HG02798 (cell line): ENCODE results near the gene COL11A1.
"Not testable (repeated sequence)": the region's sequence is repeated elsewhere in the genome, so short reads cannot be mapped to it uniquely, and the experiment has no call there.

ENCODE experiments used
- ATAC-seq: cut with Tn5 transposase; IDR thresholded peaks from one replicate; pipeline ENCODE4 v1.9.1; 2021; ENCODE audit warnings: mild to moderate bottlenecking; ENCODE audit not compliant: unreplicated experiment, poor library complexity

COL11A1 gene

DNA sequence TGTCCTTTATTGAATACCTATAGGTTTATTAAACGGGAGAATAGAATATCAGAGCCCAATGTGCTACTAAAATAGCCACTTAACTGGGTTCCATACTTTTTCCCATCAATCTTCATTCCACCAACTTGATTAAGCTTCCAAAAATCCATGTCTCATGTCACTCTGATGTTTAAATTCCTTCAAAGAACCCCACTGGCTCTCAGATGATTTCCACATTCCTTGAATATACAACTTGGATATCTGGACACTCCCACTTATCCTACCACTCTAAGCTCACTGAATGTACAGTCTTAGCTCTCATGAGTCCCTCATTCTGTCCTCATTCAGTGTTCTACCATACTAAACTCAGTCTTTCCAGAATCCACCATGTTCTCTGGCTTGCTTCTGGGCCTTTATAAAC, 21.1 kb downstream of the COL11A1 start:
- ATAC-seq: no peak

DNA sequence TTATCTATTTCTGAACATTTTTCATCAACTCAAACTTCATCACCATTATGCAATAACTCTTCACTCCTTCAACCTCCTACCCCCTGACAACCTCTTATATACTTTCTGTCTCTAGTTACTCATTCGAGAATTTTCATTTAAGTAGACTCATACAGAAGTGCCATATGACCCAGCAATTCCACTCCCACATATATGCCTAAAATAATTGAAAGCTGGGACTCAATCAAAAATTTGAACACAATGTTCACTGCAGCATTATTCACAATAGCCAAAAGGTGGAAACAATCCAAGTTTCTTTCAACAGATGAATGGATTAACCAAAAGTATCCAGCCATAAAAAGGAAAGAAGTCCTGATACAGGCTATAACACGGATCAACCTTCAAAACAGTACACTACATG, 24.1 kb downstream of the COL11A1 start:
- no peak for ATAC-seq

DNA sequence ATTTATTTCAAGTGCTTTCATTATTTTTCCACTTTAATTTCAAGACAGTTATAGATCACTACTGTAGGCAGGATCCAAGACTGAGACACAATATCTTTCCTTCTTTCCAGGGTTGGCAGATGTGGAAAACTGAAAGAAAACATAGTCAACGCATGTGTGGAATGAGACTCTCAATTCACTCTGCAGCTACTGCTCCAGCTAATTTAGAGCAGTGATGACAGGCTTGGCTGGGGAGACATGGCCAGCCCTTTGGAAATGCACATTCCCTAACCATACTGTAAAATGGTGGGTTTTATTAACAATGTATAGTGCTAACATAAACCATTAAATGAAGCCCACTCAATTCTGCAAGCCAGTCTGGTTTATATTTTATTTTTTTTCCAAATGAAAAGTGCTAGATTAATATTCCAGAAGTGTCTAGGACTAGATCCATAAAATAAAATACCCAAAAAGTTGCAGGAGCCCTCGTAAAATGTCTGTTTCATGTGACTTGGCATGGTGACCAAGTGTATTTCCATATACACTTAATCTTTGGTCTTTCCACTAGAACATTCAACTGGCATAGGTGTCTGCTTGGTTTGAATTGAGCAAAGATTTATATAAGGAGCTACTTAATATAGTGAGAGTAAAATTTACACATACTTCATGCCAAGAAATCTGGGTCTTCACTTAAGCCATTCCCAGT, 32.9 kb downstream of the COL11A1 start:
- no peak for ATAC-seq

DNA sequence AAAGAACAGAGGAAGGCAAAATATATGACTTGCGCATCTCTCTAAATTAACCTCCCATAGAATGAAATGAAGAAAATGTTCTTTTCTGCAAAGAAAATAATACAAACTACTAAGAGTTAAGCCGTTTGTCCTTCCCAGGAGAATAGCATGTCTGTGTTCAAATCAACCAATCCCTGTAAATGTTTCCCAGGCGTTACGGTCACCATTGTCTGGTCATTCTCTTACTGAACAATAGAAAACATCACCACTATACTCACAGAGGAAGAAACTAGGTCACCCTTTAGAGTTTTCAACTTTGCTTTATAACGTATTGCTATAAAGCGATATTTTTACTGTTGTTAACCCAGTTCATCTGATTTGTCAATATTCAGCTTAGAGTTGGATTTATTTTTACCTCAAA, 34.1 kb downstream of the COL11A1 start:
- no peak for ATAC-seq

DNA sequence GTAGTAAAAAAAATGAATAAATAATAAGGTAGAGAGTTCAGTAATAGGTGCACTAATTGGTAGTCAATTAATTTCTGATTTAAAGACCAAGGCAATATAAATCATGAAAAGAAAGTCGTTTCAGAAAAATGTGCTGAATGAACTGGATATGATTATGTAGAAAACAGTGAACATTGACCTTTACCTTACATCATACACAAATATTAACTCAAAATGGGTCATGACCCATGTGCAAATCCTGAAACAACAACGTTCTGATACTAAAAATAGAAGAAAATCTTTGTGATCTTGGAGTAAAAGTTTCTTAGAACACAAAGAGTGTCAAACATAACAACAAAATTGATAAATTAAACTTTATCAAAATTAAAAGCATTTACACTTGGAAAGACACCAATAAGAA, 39.1 kb downstream of the COL11A1 start:
- no peak for ATAC-seq

DNA sequence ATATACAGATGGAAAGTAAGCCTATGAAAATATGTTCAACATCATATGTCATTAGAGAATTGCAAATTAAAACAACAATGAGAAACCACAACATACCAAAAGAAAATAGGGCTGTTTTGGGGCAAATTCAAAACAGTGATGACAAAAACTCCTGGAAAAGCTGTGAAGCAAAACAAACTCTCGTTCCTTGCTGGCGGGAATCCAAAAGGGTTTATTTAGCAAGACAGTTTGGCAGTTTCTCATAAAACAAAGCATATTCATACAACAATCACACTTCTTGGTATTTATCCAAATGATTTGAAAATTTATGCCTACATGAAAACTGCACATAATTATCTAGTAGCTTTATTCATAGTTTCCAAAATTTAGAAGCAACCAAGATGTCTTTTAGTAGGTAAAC, 44.4 kb downstream of the COL11A1 start:
- no peak for ATAC-seq

DNA sequence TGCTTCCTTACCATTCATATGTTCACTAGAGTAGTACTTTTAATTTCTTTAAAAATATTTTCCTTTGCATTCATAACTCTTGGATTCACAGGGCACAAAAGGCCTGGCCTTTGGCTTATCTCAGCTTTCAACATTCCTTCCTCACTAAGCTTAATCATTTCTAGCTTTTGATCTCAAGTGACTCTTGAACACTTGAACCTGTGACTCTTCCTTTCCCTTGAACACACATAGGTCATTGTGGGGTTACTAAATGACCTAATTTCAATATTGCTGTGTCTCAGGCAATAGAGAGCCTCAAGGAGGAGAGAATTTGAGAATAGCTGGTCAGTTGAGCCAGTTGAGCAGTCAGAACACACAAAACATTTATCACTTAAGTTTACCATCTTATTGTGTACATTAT, 49.9 kb downstream of the COL11A1 start:
- no peak for ATAC-seq

DNA sequence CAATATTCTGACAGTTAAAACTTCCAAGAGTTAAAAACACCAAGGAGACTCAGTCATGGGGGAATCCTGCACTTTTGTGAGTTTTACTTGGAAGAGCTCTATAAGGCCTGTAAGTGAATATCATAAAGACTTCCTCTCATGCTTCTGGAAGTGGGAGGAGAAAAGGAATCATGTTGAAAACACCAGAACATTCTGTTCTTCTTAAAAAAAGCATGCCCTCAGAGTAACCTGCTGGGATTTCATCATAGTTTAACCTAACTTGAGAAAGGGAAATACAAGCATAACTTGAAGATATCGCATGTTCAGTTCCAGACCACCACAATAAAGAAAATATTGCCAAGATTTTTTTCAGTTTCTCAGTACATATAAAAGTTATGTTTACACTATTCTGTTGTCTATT, 51.9 kb downstream of the COL11A1 start:
- no peak for ATAC-seq

DNA sequence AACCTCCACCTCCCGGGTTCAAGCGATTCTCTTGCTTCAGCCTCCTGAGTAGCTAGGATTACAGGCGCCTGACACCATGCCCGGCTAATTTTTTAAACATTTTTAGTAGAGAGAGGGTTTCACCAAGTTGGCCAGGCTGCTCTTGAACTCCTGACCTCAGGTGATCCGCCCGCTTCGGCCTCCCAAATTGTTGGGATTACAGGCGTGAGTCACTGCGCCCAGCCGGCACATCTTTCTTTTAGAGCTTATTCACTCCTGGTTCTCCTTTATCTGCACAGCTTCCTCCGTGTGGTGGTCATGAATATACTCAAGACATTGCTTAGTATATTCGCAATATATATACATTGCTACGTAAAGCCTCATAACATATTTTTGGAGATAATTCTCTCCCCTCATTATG, 80.2 kb downstream of the COL11A1 start:
- not testable (repeated sequence) for ATAC-seq

DNA sequence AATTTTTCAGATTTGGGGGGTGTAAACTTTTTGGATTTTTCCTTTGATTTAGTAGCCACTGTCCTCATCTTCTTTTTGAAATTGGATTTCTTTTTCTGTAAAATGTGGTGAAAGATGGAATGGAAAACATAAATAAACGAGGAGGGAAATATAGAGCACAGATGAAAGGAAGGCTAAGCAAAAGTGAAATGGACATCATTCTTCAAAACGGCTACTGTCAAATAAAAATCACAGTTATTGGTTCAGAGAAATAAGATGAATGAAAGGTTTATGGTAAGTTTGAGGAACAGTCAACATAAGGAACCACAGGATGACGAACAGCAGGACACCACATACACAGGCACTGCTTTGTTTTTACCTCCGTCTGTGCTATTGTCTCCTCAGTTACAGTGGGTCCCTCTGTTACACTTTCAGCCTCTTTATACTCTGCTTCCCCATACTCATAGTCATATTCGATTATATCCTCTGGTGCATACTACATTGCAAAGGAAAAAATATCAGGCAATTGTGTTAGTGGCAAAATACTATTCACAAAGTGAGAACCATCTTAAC, 82.4 kb downstream of the COL11A1 start:
- ATAC-seq: no peak

DNA sequence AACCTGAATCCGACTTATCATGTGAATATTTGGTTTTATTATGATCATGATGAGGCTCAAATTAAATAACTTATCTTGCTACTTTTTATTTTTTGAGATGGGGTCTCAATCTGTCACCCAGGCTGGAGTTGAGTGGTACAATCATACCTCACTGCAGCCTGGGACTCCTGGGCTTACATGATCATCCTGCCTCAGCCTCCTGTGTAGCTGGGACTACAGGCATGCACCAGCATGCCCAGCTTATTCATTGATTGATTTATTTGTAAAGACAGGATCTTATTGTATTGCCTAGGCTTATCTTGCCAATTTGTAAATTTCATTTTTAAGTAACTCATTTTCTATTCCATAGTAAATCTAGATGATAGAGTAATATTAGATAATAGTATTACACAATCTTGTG, 84.3 kb downstream of the COL11A1 start:
- ATAC-seq: no peak

DNA sequence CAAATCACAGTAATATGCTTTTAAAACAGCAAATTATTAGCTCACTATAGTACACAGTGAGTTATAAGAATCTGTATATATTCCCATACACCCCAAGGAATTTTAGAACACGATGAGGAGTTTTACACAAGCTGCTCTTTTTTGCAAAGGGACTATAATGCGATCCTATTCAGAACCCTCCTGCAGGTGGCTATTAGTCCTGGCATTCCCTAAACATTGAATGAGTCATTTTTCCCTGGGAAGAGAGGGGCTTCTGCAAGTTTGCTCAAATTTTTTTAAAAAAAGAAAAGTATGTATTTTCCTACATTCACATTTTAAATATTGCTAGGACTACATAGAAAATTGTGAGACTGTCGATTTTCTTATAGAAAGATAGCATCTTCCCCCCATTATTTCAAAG, 106.3 kb downstream of the COL11A1 start:
- ATAC-seq: no peak

DNA sequence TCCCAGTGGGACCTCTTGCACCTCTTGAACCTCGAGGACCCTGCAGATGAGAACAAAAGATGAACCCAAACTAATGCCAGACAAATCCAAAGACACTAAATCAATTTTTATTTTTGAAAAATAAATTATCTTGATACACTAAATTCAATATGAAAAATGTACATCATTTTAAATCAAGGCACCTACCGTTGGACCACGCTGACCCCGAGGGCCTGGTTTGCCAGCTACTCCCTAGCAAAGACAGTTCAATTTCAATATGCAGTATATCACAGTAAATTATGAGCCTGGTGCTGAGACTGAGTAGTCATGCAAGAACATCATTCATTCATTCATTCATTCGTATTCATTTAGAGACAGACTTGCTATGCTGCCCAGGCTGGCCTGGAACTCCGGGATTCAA, 129.4 kb downstream of the COL11A1 start:
- no peak for ATAC-seq

DNA sequence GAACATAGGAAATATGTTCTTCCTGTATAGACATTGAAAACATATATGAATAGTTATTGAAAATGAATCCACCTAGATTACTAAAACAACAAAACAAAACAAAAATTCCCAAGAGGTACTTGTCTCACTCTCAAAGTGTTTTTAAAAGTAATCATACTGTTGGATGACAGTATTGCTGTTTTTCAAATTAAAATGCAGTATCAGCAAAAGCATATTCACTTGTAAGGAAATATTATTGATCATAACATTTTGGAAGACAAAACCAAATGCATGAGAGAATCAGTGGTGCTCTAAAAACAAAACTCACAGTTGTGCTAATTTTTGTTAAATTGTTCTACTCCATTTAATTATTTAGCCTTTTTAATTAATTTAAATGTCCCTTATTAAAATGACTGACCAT, 131.0 kb downstream of the COL11A1 start:
- ATAC-seq: no peak

DNA sequence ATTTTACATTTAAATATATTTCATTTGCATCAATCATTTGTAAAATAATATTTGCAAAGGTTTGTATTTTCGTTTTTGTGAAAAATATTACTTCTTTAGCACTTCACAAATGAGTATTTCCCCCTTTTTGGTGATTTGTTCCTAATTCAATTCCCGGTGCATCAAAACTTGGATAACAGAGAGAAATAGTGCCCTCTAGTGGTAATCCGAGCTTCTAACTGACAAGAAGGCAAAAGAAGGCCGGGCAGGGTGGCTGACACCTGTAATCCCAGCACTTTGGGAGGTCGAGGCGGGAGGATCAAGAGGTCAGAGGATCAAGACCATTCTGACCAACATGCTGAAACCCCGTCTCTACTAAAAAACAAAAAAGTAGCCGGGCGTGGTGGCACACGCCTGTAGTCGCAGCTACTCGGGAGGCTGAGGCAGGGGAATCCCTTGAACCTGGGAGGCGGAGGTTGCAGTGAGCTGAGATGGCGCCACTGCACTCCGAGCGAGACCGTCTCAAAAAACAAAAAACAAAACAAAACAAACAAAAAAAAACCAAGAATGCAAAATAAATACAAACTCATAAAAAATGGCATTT, 137.7 kb downstream of the COL11A1 start:
- peak; percentile 69 for ATAC-seq

DNA sequence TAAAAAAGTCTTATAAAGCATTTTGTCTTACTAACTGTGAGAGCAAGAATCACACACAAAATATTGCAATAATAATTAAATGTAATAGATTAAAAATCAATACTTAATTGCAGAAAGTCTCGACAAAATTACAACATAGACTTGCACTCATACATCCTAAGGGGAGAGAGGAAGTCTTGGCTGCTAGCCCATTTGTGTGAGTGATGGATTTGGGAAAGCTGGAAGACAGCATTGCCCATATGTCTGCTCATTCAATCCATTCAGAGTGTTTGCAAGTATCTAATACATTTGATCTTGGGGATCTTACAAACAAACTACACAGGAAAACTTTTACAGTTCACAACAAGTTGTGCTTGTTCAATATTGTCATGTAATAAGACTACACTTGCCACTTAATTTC, 140.5 kb downstream of the COL11A1 start:
- no peak for ATAC-seq

DNA sequence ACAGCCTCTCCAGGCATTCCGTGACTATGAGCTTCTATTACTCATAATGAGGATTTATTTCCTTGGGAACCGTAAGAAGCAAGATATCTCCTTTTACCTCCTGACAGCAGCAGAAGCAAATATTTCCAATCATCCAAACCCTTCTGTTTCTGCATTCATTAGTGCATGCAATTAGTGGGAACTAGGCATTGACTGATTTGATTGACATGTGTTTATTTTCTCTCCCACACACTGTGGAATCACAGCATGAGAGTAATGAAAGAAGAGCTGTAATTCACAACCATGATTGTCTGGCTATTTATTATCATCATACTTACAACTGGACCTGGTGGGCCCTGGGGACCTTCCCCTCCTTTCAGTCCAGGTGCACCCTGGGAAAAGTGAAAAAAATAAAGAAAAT, 146.8 kb downstream of the COL11A1 start:
- ATAC-seq: no peak

DNA sequence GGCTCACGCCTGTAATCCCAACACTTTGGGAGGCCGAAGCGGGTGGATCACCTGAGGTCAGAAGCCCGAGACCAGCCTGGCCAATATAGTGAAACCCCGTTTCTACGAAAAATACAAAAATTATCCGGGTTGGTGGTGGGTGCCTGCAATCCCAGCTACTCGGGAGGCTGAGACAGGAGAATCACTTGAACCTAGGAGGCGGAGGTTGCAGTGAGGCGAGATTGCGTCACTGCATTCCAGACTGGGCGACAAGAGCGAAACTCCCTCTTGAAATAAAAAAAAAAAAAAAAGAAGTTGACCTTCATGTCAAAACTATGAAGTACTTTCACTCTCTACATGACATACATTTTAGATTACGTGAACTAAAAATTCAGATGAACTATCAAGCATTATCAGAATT, 153.7 kb downstream of the COL11A1 start:
- ATAC-seq: no peak

DNA sequence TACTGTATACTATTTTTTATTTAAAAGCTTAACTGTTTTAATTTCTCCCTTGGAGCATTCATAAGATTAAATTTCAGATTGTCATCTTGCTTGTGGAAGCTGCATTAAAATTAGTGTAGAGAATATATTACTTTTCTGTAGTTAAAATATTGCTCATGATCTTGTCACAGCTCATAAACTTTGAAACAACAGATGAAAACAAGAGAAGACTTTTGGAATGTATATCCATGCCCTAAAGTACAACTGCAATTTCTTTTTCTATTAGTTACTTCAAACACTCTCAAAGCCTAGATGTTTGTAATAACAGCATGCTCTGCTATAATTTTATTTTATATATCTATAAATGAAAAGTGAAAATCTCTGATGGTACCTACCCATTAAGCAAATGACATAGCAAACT, 155.9 kb downstream of the COL11A1 start:
- no peak for ATAC-seq

DNA sequence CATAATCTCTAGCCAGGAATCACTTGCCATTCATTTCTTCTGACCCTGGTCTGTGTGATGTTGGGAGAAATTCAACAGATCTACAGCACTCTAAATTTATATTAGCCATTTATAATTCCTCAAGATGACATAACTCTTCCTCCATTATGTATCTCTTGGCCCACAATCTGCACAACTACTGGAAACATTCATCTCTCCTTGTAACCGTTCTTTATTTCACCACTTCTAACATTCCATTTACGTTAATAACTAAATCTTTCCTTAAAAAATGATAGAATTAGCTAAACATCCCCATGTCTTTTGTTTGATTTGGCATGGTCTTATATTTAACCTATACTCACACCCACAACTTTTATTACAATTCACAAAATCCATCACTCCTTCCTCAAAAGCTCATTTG, 166.0 kb downstream of the COL11A1 start:
- no peak for ATAC-seq

DNA sequence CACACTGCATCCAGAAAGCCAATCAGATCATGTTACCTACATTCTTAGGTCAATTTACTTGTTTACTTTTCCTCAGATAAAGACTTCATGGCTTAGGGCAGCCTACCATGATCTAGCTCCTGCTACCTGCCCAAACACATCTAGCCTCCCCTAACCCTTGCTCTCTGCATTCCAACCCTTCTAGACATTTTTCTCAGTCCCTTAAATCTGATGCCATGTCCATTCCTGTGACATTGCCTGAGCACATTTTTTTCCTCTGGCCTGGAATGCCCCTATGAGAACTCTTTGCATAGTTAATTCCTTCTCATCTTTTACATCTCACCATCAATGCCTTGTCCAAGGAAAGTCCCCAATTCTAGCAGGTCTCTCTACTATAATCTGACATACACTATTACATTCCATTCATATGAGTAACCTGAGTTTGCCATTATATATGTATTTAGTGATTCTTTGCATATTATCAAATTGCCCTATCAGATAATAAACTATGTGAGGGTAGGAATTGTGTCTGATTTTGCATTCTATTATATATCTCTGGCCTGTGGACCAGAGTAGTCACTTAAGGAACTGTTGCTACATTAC, 166.9 kb downstream of the COL11A1 start:
- no peak for ATAC-seq

DNA sequence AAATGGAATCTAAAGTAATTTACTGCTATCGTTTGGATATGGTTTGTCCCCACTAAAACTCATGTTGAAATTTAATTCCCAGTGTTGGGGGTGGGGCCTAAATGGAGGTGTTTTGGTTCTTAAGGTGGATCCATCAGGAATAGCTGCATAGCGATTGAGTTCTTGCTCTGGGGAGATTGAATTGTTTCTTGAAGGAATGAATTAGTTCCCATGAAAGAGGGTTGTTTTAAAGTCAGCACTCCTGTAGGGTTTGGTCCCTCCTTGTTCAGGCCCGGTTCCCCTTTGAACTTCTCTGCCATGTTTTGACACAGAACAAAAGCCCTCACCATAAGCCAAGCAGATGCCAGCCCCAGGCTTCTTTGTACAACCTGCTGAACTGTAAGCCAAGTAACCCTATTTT, 170.9 kb downstream of the COL11A1 start:
- no peak for ATAC-seq
